ENCODE measurements around the gene GUF1. TPM values are rescaled to one million over a fixed set of nuclear protein-coding genes. Genes with fewer than 3 reads are reported as not detected.

The GUF1 gene
- total RNA-seq, 1 donor from 2014 or later = 24.7 TPM

- H3K4me1 ChIP-seq (ENCODE audit: insufficient read depth, low read length) = no peaks in the 10 kb centered on the region
- H3K27ac ChIP-seq (ENCODE audit: low read depth, low read length) = no peak overlapping the region
- H3K9me3 ChIP-seq (ENCODE audit: insufficient read depth, low read depth, low read length) = no peaks in the 10 kb centered on the region
- no peak overlapping the region for H2AFZ ChIP-seq (ENCODE audit: low read depth, low read length)
- Mint-ChIP-seq H3K9me3 (ENCODE audit: unreplicated experiment) (no peaks in the 10 kb centered on the region), H3K4me3 (ENCODE audit: unreplicated experiment) (no peak overlapping the region), H3K27ac (ENCODE audit: unreplicated experiment) (no peak overlapping the region), H3K4me1 (ENCODE audit: low read depth, unreplicated experiment) (no peaks in the 10 kb centered on the region), H3K36me3 (ENCODE audit: low read depth, unreplicated experiment) (no peaks in the 10 kb centered on the region), H3K27me3 (ENCODE audit: low read depth, unreplicated experiment) (peaks cover 4% of the 10 kb centered on the region)
- H3K36me3 ChIP-seq (ENCODE audit: insufficient read depth, low read length) = no peaks in the 10 kb centered on the region
- H3K4me2 ChIP-seq (ENCODE audit: low read length) = no peak overlapping the region
- no peaks in the 10 kb centered on the region for H4K20me1 ChIP-seq (ENCODE audit: insufficient read depth, low read length)
- FAIRE-seq (no peak), DNase-seq (ENCODE audit: low read depth) (no peak)
- no peaks in the 10 kb centered on the region for H3K79me2 ChIP-seq (ENCODE audit: insufficient read depth, low read length)
- H3K9ac ChIP-seq (ENCODE audit: low read length) = no peak overlapping the region
- TF ChIP-seq CTCF (IDR thresholded peaks at IDR 0.05; ENCODE audit: insufficient read depth, low read depth, low read length) = no peak
- TF ChIP-seq EZH2 (IDR thresholded peaks at IDR 0.05; ENCODE audit: insufficient read depth, low read length) = no peak
- no peak overlapping the region for H3K4me3 ChIP-seq (ENCODE audit: insufficient read depth, low read depth, low read length)
- no peaks in the 10 kb centered on the region for H3K27me3 ChIP-seq (ENCODE audit: insufficient read depth, low read length)
These were observed 6.6 kb upstream of the GUF1 start for GRCh38 chr4:44671636-44672035.

GRCh38 chr4:44674471-44674870 is 3.7 kb upstream of the GUF1 start:
- Histone ChIP-seq H3K27me3 (ENCODE audit: insufficient read depth, low read length) (no peaks in the 10 kb centered on the region), H3K9me3 (ENCODE audit: insufficient read depth, low read depth, low read length) (no peaks in the 10 kb centered on the region), H3K4me3 (ENCODE audit: insufficient read depth, low read depth, low read length) (no peak overlapping the region), H3K79me2 (ENCODE audit: insufficient read depth, low read length) (peaks cover 13% of the 10 kb centered on the region), H3K27ac (ENCODE audit: low read depth, low read length) (no peak overlapping the region), H4K20me1 (ENCODE audit: insufficient read depth, low read length) (no peaks in the 10 kb centered on the region), H2AFZ (ENCODE audit: low read depth, low read length) (no peak overlapping the region), H3K9ac (ENCODE audit: low read length) (no peak overlapping the region), H3K4me1 (ENCODE audit: insufficient read depth, low read length) (no peaks in the 10 kb centered on the region), H3K36me3 (ENCODE audit: insufficient read depth, low read length) (no peaks in the 10 kb centered on the region), H3K4me2 (ENCODE audit: low read length) (no peak overlapping the region)
- no peak for FAIRE-seq
- TF ChIP-seq EZH2 (IDR thresholded peaks at IDR 0.05; ENCODE audit: insufficient read depth, low read length) (no peak), CTCF (IDR thresholded peaks at IDR 0.05; ENCODE audit: insufficient read depth, low read depth, low read length) (no peak)
- H3K4me1 Mint-ChIP-seq (ENCODE audit: low read depth, unreplicated experiment) = no peaks in the 10 kb centered on the region
- no peak for DNase-seq (ENCODE audit: low read depth)
- H3K27ac Mint-ChIP-seq (ENCODE audit: unreplicated experiment) = no peak overlapping the region
- H3K4me3 Mint-ChIP-seq (ENCODE audit: unreplicated experiment) = no peak overlapping the region
- no peaks in the 10 kb centered on the region for H3K36me3 Mint-ChIP-seq (ENCODE audit: low read depth, unreplicated experiment)
- H3K9me3 Mint-ChIP-seq (ENCODE audit: unreplicated experiment) = no peaks in the 10 kb centered on the region
- H3K27me3 Mint-ChIP-seq (ENCODE audit: low read depth, unreplicated experiment) = peaks cover 4% of the 10 kb centered on the region

- peaks cover 22% of the 10 kb centered on the region for H3K79me2 ChIP-seq (ENCODE audit: insufficient read depth, low read length)
- TF ChIP-seq CTCF (IDR thresholded peaks at IDR 0.05; ENCODE audit: insufficient read depth, low read depth, low read length) = no peak
- no peak for TF ChIP-seq EZH2 (IDR thresholded peaks at IDR 0.05; ENCODE audit: insufficient read depth, low read length)
- no peaks in the 10 kb centered on the region for H3K36me3 ChIP-seq (ENCODE audit: insufficient read depth, low read length)
- no peak for DNase-seq (ENCODE audit: low read depth)
- no peaks in the 10 kb centered on the region for H3K36me3 Mint-ChIP-seq (ENCODE audit: low read depth, unreplicated experiment)
- no peak for FAIRE-seq
- no peak overlapping the region for H3K4me3 Mint-ChIP-seq (ENCODE audit: unreplicated experiment)
- H3K4me2 ChIP-seq (ENCODE audit: low read length) = no peak overlapping the region
- H3K9ac ChIP-seq (ENCODE audit: low read length) = no peak overlapping the region
- H3K4me3 ChIP-seq (ENCODE audit: insufficient read depth, low read depth, low read length) = no peak overlapping the region
- H3K9me3 ChIP-seq (ENCODE audit: insufficient read depth, low read depth, low read length) = no peaks in the 10 kb centered on the region
- H3K27me3 ChIP-seq (ENCODE audit: insufficient read depth, low read length) = no peaks in the 10 kb centered on the region
- peaks cover 4% of the 10 kb centered on the region for H3K27me3 Mint-ChIP-seq (ENCODE audit: low read depth, unreplicated experiment)
- no peak overlapping the region for H3K27ac Mint-ChIP-seq (ENCODE audit: unreplicated experiment)
- no peaks in the 10 kb centered on the region for H4K20me1 ChIP-seq (ENCODE audit: insufficient read depth, low read length)
- no peak overlapping the region for H3K27ac ChIP-seq (ENCODE audit: low read depth, low read length)
- H2AFZ ChIP-seq (ENCODE audit: low read depth, low read length) = no peak overlapping the region
- no peaks in the 10 kb centered on the region for H3K4me1 Mint-ChIP-seq (ENCODE audit: low read depth, unreplicated experiment)
- no peaks in the 10 kb centered on the region for H3K4me1 ChIP-seq (ENCODE audit: insufficient read depth, low read length)
- H3K9me3 Mint-ChIP-seq (ENCODE audit: unreplicated experiment) = no peaks in the 10 kb centered on the region
These were observed 2.9 kb upstream of the GUF1 start for GRCh38 chr4:44675366-44675765.
